SU-DHL-6 (cell line): ENCODE results near the gene RAP1GAP2.

ENCODE experiments used
- H2AFZ ChIP-seq: fragments of 200-600 bp; sonication (generic); 2 replicates; pipeline ENCODE4 v1.6.1; 2014; ENCODE audit warnings: low read depth, mild to moderate bottlenecking, moderate library complexity, mixed read lengths, antibody characterized with exemption, low read length; ENCODE audit not compliant: severe bottlenecking
- H3F3A ChIP-seq: fragments of 200-600 bp; shearing (Covaris generic); 2 replicates; pipeline ENCODE4 v1.6.0; 2016; ENCODE audit warnings: antibody characterized with exemption, mild to moderate bottlenecking; ENCODE audit not compliant: insufficient read depth
- H3K27ac ChIP-seq: fragments of 200-600 bp; sonication (generic); 2 replicates; pipeline ENCODE4 v1.5.1; 2016; ENCODE audit warnings: low read depth, mild to moderate bottlenecking, low read length, moderate library complexity, mixed read lengths
- H3K27me3 ChIP-seq: fragments of 200-600 bp; sonication (generic), shearing (Covaris generic); 2 replicates; pipeline ENCODE4 v1.6.0; 2014; ENCODE audit warnings: mild to moderate bottlenecking, low read length
- H3K36me3 ChIP-seq: fragments of 200-600 bp; sonication (generic); 2 replicates; pipeline ENCODE4 v1.6.1; 2014; ENCODE audit warnings: mild to moderate bottlenecking, low read length, mixed read lengths
- H3K4me2 ChIP-seq: fragments of 300-600, 200-600 bp; shearing (Covaris generic), sonication (generic); 2 replicates; pipeline ENCODE4 v1.6.0; 2014; ENCODE audit warnings: low read length, low read depth, mild to moderate bottlenecking; ENCODE audit not compliant: poor library complexity, severe bottlenecking
- H3K4me3 ChIP-seq: fragments of 200-600 bp; sonication (generic); 2 replicates; pipeline ENCODE4 v1.5.1; 2014; ENCODE audit warnings: antibody characterized with exemption, low read length, mild to moderate bottlenecking, mixed read lengths; ENCODE audit not compliant: insufficient read depth, poor library complexity, severe bottlenecking
- H3K79me2 ChIP-seq: fragments of 200-600 bp; sonication (generic); 2 replicates; pipeline ENCODE4 v1.6.1; 2014; ENCODE audit warnings: mild to moderate bottlenecking, low read length, moderate library complexity; ENCODE audit not compliant: insufficient read depth
- H3K9ac ChIP-seq: fragments of 200-600 bp; sonication (generic); 2 replicates; pipeline ENCODE4 v1.7.0; 2014; ENCODE audit warnings: mild to moderate bottlenecking, low read length
- H3K9me2 ChIP-seq: fragments of 200-600 bp; sonication (generic); replicated peaks from 2 replicates; pipeline ENCODE4 v1.6.1; 2014; ENCODE audit warnings: low read length; ENCODE audit not compliant: insufficient read depth
- H3K9me3 ChIP-seq: fragments of 200-600 bp; sonication (generic); 2 replicates; pipeline ENCODE4 v1.6.1; 2014; ENCODE audit warnings: low read length, mixed read lengths; ENCODE audit not compliant: insufficient read depth
- H4K20me1 ChIP-seq: fragments of 200-600 bp; sonication (generic); 2 replicates; pipeline ENCODE4 v1.6.1; 2014; ENCODE audit warnings: low read depth, mild to moderate bottlenecking, antibody characterized with exemption, low read length, moderate library complexity, mixed read lengths
- EZH2phosphoT487 ChIP-seq: fragments of 200-600 bp; sonication (generic), shearing (Covaris generic); conservative IDR thresholded peaks from 2 replicates; pipeline ENCODE4 v1.6.1; 2018; ENCODE audit warnings: mild to moderate bottlenecking, antibody characterized with exemption, low read length, moderate library complexity, mixed read lengths
- TF ChIP-seq, protein P1 (sequence below): fragments of 200-600 bp; sonication (generic); IDR thresholded peaks from one replicate; pipeline ENCODE4 v1.5.1; 2017; ENCODE audit warnings: antibody characterized with exemption, mild to moderate bottlenecking, low read length, moderate library complexity; ENCODE audit not compliant: insufficient read depth, poor library complexity, severe bottlenecking

The RAP1GAP2 gene

DNA sequence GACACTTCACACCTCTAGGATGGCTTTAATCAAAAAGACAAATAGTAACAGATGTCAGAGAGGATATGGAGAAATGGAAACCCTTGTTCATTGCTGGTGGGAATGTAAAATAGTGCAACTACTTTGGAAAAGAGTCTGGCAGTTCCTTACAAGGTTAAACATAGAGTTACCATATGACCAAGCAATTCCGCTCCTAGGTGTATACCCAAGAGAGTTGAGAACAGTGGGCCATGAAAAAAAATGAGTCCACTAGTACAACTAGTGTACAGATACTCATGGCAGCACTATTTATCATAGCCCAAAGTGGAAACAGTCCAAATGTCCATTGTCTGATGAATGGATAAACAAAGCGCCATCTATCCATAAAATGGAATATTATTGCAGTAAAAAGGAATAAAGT lies 228.1 kb downstream of the RAP1GAP2 start:
- H3K4me3 ChIP-seq: no peak overlapping the region
- no peak overlapping the region for H3K4me2 ChIP-seq
- H3K79me2 ChIP-seq: no peaks in the 10 kb centered on the region
- H3K9ac ChIP-seq: no peak overlapping the region
- H3K9me3 ChIP-seq: no peaks in the 10 kb centered on the region
- no peaks in the 10 kb centered on the region for H3F3A ChIP-seq
- TF ChIP-seq EZH2phosphoT487: no peak
- TF ChIP-seq, protein P1, sequence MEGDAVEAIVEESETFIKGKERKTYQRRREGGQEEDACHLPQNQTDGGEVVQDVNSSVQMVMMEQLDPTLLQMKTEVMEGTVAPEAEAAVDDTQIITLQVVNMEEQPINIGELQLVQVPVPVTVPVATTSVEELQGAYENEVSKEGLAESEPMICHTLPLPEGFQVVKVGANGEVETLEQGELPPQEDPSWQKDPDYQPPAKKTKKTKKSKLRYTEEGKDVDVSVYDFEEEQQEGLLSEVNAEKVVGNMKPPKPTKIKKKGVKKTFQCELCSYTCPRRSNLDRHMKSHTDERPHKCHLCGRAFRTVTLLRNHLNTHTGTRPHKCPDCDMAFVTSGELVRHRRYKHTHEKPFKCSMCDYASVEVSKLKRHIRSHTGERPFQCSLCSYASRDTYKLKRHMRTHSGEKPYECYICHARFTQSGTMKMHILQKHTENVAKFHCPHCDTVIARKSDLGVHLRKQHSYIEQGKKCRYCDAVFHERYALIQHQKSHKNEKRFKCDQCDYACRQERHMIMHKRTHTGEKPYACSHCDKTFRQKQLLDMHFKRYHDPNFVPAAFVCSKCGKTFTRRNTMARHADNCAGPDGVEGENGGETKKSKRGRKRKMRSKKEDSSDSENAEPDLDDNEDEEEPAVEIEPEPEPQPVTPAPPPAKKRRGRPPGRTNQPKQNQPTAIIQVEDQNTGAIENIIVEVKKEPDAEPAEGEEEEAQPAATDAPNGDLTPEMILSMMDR: no peak
- no peak overlapping the region for H2AFZ ChIP-seq
- H3K27me3 ChIP-seq: no peaks in the 10 kb centered on the region
- H3K36me3 ChIP-seq: no peaks in the 10 kb centered on the region
- H4K20me1 ChIP-seq: no peaks in the 10 kb centered on the region
- H3K9me2 ChIP-seq: no peaks in the 10 kb centered on the region
- H3K27ac ChIP-seq: no peak overlapping the region

DNA sequence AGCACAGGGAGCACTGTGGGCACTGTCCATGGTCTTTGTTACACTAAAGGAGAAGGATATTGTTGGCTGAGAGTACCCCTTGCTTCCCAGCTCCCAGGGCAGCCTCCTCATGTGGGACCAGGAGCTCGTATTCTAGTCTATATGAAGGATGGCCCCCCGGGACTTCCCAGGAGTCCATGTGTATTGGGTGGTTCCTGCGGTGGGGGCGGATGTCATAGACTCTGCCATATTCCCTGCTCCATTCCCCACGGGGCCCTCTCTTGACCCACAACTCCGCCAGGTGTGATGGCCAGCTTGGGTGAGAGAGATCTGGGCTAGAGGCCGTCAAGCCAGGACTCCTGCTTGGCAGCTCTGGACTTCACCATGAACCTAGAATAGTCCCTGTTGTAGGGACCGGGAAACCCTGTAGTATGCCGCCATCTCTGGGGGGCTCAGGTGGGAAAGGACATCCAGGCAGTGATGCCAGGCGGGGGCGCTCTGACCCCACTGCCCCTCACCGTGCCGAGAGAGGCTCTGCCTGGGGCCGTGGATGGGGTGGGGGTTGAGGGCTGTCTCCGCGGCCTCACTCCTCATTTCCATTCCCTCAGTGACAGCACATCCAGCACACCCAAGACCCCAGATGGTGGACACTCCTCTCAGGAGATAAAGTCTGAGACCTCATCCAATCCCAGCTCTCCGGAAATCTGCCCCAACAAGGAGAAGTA lies 229.3 kb downstream of the RAP1GAP2 start:
- no peaks in the 10 kb centered on the region for H3K36me3 ChIP-seq
- no peak overlapping the region for H3K4me2 ChIP-seq
- no peaks in the 10 kb centered on the region for H3K79me2 ChIP-seq
- H2AFZ ChIP-seq: no peak overlapping the region
- no peaks in the 10 kb centered on the region for H3K27me3 ChIP-seq
- no peaks in the 10 kb centered on the region for H3F3A ChIP-seq
- no peak overlapping the region for H3K4me3 ChIP-seq
- TF ChIP-seq EZH2phosphoT487: no peak
- TF ChIP-seq, protein P1: no peak
- H3K9me2 ChIP-seq: no peaks in the 10 kb centered on the region
- H4K20me1 ChIP-seq: no peaks in the 10 kb centered on the region
- no peak overlapping the region for H3K9ac ChIP-seq
- H3K27ac ChIP-seq: no peak overlapping the region
- no peaks in the 10 kb centered on the region for H3K9me3 ChIP-seq

DNA sequence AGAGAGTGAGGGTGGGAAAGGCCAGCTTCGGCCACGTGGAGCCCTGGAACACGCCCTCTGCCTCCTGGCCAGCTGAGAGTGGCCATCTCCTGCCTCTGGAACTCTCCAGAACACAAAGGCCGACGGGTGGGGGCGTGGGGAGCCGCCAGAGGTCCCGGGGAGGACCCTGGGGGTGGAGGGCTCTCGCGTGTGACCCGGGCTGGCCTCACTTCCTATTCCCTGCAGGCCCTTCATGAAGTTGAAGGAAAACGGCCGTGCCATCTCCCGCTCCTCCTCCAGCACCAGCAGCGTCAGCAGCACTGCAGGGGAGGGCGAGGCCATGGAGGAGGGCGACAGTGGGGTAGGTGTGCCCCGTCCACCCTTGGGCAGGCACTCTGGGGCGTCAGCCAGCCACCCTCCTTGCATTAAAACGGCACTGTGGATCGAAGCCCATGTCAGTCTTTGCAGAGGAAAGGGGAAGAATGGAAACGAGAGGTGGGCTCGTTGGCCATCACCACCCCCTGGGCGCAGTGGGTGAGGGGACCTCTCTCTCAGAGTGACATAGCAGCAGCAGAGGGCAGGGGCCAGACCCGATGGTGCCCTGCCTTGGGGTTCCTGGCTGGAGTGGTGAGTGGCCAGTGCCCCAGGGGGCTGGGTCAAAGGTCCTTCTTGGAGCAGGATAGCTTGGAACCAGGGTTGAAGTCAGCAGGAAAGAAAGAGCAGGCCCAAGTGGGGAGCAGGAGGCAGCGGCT lies 230.1 kb downstream of the RAP1GAP2 start:
- Histone ChIP-seq H4K20me1 (no peaks in the 10 kb centered on the region), H3K9me3 (no peaks in the 10 kb centered on the region), H3K79me2 (no peaks in the 10 kb centered on the region), H3K27me3 (no peaks in the 10 kb centered on the region), H3K9ac (no peak overlapping the region), H3K27ac (no peak overlapping the region), H2AFZ (no peak overlapping the region), H3K36me3 (no peaks in the 10 kb centered on the region), H3K9me2 (no peaks in the 10 kb centered on the region), H3K4me2 (no peak overlapping the region), H3K4me3 (no peak overlapping the region), H3F3A (no peaks in the 10 kb centered on the region)
- no peak for TF ChIP-seq EZH2phosphoT487
- TF ChIP-seq, protein P1: no peak
